ENCODE results near the gene OSBPL2. TPM values are rescaled to one million over a fixed set of nuclear protein-coding genes. Genes with fewer than 3 reads are reported as not detected.

Gene OSBPL2
- total and polyA plus RNA-seq, 4 donors, result 9.9 to 19.7 (median 12.3) TPM

DNA sequence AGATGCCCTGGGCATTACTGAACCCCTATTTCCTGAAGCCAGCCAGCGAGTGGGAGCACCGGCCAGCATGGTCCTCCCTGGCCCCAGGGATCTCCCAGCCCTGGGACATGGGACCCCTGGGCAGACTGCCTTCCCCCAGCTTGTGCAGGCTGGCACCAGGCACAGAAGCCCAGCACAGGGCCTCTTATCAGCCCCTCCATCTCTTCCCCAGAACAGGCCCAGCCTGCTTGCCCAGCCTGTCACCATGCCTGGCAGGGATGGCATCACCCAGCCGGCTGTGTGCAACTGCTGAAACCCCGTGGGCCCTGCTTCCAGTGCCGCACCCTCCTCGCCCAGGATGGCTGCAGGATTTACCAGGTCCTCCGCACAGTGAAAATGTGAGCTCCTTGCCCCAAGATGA is 6.1 kb upstream of the OSBPL2 start:
- Histone ChIP-seq H3K4me3 (ENCODE audit: low read depth in 1 of 3, low read length in 3 of 3) (no peak overlapping the region), H3K9me3 (ENCODE audit: control insufficient read depth in 4 of 4, low read length in 3 of 4) (no peaks in the 10 kb centered on the region), H3K27ac (ENCODE audit: low read depth in 1 of 2, low read length in 2 of 2) (no peak overlapping the region), H3K9ac (ENCODE audit: low read depth in 1 of 2, low read length in 2 of 2) (no peak overlapping the region), H3K4me1 (ENCODE audit: control insufficient read depth in 4 of 4, insufficient read depth in 4 of 4, low read length in 3 of 4) (peaks cover 0 to under 1% (median under 1%) of the 10 kb centered on the region in 4 donors), H3K36me3 (ENCODE audit: control insufficient read depth in 4 of 4, insufficient read depth in 3 of 4, low read depth in 1 of 4, low read length in 3 of 4) (no peaks in the 10 kb centered on the region), H3K27me3 (ENCODE audit: control insufficient read depth in 4 of 4, insufficient read depth in 4 of 4, low read length in 3 of 4) (no peaks in the 10 kb centered on the region)
- DNase-seq (ENCODE audit: low spot score), result no peak
- WGBS, result 89% methylated on average over 7 of the region's 7 CpGs
- TF ChIP-seq FOXA2 (IDR thresholded peaks at IDR 0.05) (no peak), JUND (IDR thresholded peaks at IDR 0.05) (no peak), RAD21 (IDR thresholded peaks at IDR 0.05) (no peak), HNF4A (conservative IDR thresholded peaks at IDR 0.05) (no peak), RXRA (IDR thresholded peaks at IDR 0.05) (no peak), TAF1 (conservative IDR thresholded peaks at IDR 0.05) (no peak), SP1 (IDR thresholded peaks at IDR 0.05) (no peak)
- TF ChIP-seq, protein P1, sequence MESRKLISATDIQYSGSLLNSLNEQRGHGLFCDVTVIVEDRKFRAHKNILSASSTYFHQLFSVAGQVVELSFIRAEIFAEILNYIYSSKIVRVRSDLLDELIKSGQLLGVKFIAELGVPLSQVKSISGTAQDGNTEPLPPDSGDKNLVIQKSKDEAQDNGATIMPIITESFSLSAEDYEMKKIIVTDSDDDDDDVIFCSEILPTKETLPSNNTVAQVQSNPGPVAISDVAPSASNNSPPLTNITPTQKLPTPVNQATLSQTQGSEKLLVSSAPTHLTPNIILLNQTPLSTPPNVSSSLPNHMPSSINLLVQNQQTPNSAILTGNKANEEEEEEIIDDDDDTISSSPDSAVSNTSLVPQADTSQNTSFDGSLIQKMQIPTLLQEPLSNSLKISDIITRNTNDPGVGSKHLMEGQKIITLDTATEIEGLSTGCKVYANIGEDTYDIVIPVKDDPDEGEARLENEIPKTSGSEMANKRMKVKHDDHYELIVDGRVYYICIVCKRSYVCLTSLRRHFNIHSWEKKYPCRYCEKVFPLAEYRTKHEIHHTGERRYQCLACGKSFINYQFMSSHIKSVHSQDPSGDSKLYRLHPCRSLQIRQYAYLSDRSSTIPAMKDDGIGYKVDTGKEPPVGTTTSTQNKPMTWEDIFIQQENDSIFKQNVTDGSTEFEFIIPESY (IDR thresholded peaks at IDR 0.05), result no peak
- TF ChIP-seq, protein P2, sequence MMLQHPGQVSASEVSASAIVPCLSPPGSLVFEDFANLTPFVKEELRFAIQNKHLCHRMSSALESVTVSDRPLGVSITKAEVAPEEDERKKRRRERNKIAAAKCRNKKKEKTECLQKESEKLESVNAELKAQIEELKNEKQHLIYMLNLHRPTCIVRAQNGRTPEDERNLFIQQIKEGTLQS (IDR thresholded peaks at IDR 0.05), result no peak
- TF ChIP-seq, protein P3, sequence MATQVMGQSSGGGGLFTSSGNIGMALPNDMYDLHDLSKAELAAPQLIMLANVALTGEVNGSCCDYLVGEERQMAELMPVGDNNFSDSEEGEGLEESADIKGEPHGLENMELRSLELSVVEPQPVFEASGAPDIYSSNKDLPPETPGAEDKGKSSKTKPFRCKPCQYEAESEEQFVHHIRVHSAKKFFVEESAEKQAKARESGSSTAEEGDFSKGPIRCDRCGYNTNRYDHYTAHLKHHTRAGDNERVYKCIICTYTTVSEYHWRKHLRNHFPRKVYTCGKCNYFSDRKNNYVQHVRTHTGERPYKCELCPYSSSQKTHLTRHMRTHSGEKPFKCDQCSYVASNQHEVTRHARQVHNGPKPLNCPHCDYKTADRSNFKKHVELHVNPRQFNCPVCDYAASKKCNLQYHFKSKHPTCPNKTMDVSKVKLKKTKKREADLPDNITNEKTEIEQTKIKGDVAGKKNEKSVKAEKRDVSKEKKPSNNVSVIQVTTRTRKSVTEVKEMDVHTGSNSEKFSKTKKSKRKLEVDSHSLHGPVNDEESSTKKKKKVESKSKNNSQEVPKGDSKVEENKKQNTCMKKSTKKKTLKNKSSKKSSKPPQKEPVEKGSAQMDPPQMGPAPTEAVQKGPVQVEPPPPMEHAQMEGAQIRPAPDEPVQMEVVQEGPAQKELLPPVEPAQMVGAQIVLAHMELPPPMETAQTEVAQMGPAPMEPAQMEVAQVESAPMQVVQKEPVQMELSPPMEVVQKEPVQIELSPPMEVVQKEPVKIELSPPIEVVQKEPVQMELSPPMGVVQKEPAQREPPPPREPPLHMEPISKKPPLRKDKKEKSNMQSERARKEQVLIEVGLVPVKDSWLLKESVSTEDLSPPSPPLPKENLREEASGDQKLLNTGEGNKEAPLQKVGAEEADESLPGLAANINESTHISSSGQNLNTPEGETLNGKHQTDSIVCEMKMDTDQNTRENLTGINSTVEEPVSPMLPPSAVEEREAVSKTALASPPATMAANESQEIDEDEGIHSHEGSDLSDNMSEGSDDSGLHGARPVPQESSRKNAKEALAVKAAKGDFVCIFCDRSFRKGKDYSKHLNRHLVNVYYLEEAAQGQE (IDR thresholded peaks at IDR 0.05), result no peak

DNA sequence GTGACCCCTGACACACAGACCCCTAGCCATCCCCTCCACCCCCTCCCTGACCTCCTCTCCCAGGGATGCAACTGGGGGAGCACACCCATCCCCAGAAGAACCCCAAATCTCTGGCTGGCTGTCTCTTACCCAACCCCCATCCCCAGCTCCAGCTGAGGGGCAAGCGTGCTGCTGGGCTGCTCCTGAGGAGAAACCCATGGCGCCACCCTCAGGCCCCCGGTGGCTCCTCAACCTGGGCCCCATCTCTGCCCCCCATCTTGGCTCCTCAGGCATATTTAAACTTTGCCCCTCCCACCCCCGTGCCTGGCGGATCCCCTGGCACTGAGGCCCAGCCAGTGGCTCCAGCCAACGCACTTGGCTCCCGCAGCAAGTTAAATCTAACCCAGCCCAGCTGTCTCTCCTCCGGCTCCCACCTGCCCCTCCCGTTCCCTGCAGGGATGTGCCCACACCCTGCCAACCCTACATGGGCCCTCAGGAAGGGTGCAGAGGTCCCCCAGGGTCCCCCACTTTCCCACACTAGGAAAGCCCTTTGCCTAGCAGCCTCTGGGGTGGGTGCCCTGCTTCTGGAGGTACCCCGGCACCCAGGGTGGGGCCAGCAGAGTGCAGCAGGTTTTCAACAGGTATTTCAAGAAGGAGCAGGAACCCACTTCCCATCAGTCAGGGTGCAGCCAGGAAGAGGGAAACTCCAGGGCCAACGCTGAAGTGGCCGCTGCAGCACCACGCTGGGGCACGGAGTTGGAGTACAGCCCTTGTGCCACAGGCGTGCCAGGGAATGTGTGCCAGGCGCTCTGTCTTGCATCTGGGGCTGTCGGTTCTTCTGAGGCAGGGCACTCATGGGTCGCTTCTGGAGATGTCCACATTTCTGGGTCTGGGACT is 5.3 kb upstream of the OSBPL2 start:
- H3K27ac ChIP-seq (ENCODE audit: low read depth in 1 of 2, low read length in 2 of 2), result no peak overlapping the region
- H3K36me3 ChIP-seq (ENCODE audit: control insufficient read depth in 4 of 4, insufficient read depth in 3 of 4, low read depth in 1 of 4, low read length in 3 of 4), result no peaks in the 10 kb centered on the region
- 79% methylated on average over 18 of the region's 18 CpGs for WGBS
- H3K9me3 ChIP-seq (ENCODE audit: control insufficient read depth in 4 of 4, low read length in 3 of 4), result no peaks in the 10 kb centered on the region
- peaks cover 0 to 8% (median 5%) of the 10 kb centered on the region in 4 donors for H3K4me1 ChIP-seq (ENCODE audit: control insufficient read depth in 4 of 4, insufficient read depth in 4 of 4, low read length in 3 of 4)
- no peak for DNase-seq (ENCODE audit: low spot score)
- no peaks in the 10 kb centered on the region for H3K27me3 ChIP-seq (ENCODE audit: control insufficient read depth in 4 of 4, insufficient read depth in 4 of 4, low read length in 3 of 4)
- no peak overlapping the region for H3K9ac ChIP-seq (ENCODE audit: low read depth in 1 of 2, low read length in 2 of 2)
- H3K4me3 ChIP-seq (ENCODE audit: low read depth in 1 of 3, low read length in 3 of 3), result no peak overlapping the region
- TF ChIP-seq SP1 (IDR thresholded peaks at IDR 0.05), result no peak
- no peak for TF ChIP-seq TAF1 (conservative IDR thresholded peaks at IDR 0.05)
- no peak for TF ChIP-seq YY1 (IDR thresholded peaks at IDR 0.05)
- TF ChIP-seq JUND (IDR thresholded peaks at IDR 0.05), result no peak

DNA sequence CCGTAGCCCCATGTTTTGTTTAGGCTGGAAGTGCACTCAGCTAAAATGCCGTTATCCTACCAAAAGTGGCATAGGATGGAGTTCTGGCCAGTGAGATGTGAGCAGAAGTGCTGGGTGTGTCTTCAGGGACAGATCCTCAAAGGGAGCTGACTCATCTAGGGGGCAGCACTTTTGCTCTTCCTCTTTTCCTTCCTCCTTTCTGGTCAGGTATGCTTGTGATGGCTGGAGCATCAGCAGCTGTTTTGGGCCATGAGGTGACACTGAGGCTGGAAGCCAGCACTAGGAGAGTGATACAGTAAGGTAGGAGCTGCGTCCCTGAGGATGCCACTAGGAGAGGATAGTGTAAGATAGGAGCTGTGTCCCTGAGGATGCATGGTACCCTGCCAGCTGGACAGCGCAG is 4.6 kb upstream of the OSBPL2 start:
- Histone ChIP-seq H3K4me1 (ENCODE audit: control insufficient read depth in 4 of 4, insufficient read depth in 4 of 4, low read length in 3 of 4) (peaks cover 0 to 8% (median 5%) of the 10 kb centered on the region in 4 donors), H3K27me3 (ENCODE audit: control insufficient read depth in 4 of 4, insufficient read depth in 4 of 4, low read length in 3 of 4) (no peaks in the 10 kb centered on the region), H3K27ac (ENCODE audit: low read depth in 1 of 2, low read length in 2 of 2) (no peak overlapping the region), H3K4me3 (ENCODE audit: low read depth in 1 of 3, low read length in 3 of 3) (no peak overlapping the region), H3K36me3 (ENCODE audit: control insufficient read depth in 4 of 4, insufficient read depth in 3 of 4, low read depth in 1 of 4, low read length in 3 of 4) (no peaks in the 10 kb centered on the region), H3K9me3 (ENCODE audit: control insufficient read depth in 4 of 4, low read length in 3 of 4) (no peaks in the 10 kb centered on the region), H3K9ac (ENCODE audit: low read depth in 1 of 2, low read length in 2 of 2) (no peak overlapping the region)
- DNase-seq (ENCODE audit: low spot score), result no peak
- WGBS, result 95% methylated on average over 4 of the region's 4 CpGs
- TF ChIP-seq RXRA (IDR thresholded peaks at IDR 0.05) (no peak), EGR1 (IDR thresholded peaks at IDR 0.05; ENCODE audit: low read depth in 2 of 2) (no peak), HNF4G (IDR thresholded peaks at IDR 0.05) (no peak), YY1 (IDR thresholded peaks at IDR 0.05) (no peak), FOXA1 (IDR thresholded peaks at IDR 0.05) (no peak), HNF4A (conservative IDR thresholded peaks at IDR 0.05) (no peak), NR2F2 (IDR thresholded peaks at IDR 0.05) (no peak), SP1 (IDR thresholded peaks at IDR 0.05) (no peak)
- TF ChIP-seq, protein P3 (IDR thresholded peaks at IDR 0.05), result no peak
- TF ChIP-seq, protein P1 (IDR thresholded peaks at IDR 0.05), result no peak

All from liver (tissue), 9 donors.